ENCODE measurements around the gene TMBIM4. TPM values are rescaled to one million over a fixed set of nuclear protein-coding genes. Genes with fewer than 3 reads are reported as not detected.

Gene TMBIM4
- polyA plus RNA-seq, 3 donors from 2014 or later, result 314 to 540 (median 336) TPM

DNA sequence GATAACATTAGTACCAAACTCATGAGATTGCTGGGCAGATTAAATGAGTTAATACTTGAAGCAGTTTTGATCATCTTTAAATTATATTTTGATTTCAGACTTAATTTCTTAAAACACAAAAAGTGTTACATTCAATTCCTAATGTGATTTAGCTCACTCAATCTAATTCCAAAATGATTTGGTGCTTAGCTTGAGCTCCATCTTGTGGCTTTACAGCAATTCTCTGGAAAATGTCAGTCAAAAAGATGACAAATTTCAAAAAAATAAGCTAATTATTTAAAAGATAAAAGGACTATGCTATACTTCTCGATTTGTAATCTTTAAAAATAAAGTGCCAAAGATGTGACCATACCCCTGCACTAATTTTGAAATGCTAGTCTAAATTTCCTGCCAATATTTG lies 49.3 kb downstream of the TMBIM4 start:
- peaks cover 0 to 2% (median 0%) of the 10 kb centered on the region in 3 donors for H3K27me3 Mint-ChIP-seq (ENCODE audit: low read depth in 3 of 3)
- H3K9me3 Mint-ChIP-seq, result no peaks in the 10 kb centered on the region
- DNase-seq, result no peak
- peak overlapping the region in 1 of 6 donors; percentile 6 for H3K27ac Mint-ChIP-seq
- no peak overlapping the region for H3K4me3 Mint-ChIP-seq
- peaks cover 22 to 39% (median 22%) of the 10 kb centered on the region in 3 donors for H3K36me3 Mint-ChIP-seq
- peaks cover 18 to 35% of the 10 kb centered on the region in 2 donors for H3K4me1 Mint-ChIP-seq

- no peak for DNase-seq
- Mint-ChIP-seq H3K9me3 (no peaks in the 10 kb centered on the region), H3K27ac (peak overlapping the region in 3 of 6 donors; percentile 0 to 7 (median 6)), H3K36me3 (peaks cover 16 to 33% (median 18%) of the 10 kb centered on the region in 3 donors), H3K4me3 (no peak overlapping the region), H3K27me3 (ENCODE audit: low read depth in 3 of 3) (no peaks in the 10 kb centered on the region), H3K4me1 (peaks cover 13 to 28% of the 10 kb centered on the region in 2 donors)
These were observed 49.9 kb downstream of the TMBIM4 start for GRCh38 chr12:66119870-66120241.

- Mint-ChIP-seq H3K27me3 (ENCODE audit: low read depth in 3 of 3) (no peaks in the 10 kb centered on the region), H3K4me1 (peaks cover 12 to 23% of the 10 kb centered on the region in 2 donors), H3K9me3 (no peaks in the 10 kb centered on the region), H3K4me3 (no peak overlapping the region), H3K36me3 (peaks cover 11 to 28% (median 15%) of the 10 kb centered on the region in 3 donors), H3K27ac (peak overlapping the region in 3 of 6 donors; percentile 0 to 7 (median 0))
- no peak for DNase-seq
These were observed 50.4 kb downstream of the TMBIM4 start for GRCh38 chr12:66119229-66119869.

DNA sequence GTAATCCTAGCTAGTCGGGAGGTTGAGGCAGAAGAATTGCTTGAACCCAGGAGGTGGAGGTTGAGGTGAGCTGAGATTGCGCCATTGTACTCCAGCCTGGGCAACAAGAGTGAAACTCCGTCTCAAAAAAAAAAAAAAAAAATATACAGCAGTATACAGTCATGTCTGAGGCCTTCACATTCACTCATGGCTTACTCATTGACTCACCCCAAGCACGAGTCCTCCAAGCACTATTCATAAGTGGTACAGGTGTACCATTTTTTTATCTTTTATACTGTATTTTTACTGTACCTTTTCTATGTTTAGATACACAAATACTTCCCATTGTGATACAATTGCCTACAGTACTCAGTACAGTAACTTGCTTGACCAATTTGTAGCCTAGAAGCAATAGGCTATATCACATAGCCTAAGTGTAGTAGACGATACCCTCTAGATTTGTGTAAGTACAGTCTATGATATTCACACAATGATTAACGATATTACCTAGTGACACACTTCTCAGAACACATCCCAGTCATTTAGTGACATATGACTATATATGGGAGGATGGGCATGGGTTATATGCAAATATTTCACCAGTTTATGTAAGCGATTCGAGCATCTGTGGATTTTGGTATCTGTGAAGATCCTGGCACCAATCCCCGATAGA lies 51.4 kb downstream of the TMBIM4 start:
- Mint-ChIP-seq H3K27ac (no peak overlapping the region), H3K27me3 (ENCODE audit: low read depth in 3 of 3) (peaks cover 0 to 2% (median 0%) of the 10 kb centered on the region in 3 donors)

GRCh38 chr12:66117242-66117641 lies 52.6 kb downstream of the TMBIM4 start:
- H3K4me1 Mint-ChIP-seq, result peaks cover 8 to 17% of the 10 kb centered on the region in 2 donors
- peaks cover 0 to 2% (median 0%) of the 10 kb centered on the region in 3 donors for H3K27me3 Mint-ChIP-seq (ENCODE audit: low read depth in 3 of 3)

More for the DNA sequence above, 51.4 kb downstream of the TMBIM4 start:
- DNase-seq, result no peak
- Mint-ChIP-seq H3K4me3 (no peak overlapping the region), H3K4me1 (peaks cover 8 to 17% of the 10 kb centered on the region in 2 donors), H3K36me3 (peaks cover 9 to 21% (median 11%) of the 10 kb centered on the region in 3 donors), H3K9me3 (no peaks in the 10 kb centered on the region)

DNA sequence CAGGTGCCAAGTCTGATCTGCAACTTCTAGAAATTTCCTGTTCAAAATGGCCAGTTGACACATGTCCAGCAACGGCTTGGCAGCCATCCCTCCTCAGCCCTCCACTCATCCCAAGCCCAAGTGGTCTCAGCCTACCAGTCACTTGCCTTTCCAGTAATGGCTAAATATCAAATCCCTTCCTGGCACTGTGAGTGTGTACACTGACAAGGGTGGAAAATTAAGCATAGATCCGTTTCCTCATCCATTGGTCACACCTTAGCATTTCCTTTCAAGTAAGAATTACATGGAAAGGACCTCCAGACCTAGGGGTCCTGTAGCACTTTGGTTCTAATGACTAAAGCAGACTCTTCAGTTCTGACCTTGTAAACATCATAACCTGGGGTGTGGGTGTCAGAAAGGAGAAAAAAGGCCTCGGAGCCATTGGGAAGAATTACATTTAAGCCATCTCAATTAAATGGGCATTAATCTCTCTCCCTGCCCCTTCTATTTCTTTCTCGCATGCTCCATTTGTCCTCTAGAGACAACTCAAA lies 54.7 kb downstream of the TMBIM4 start:
- H3K4me3 Mint-ChIP-seq, result no peak overlapping the region
- peaks cover 0 to 2% (median 1%) of the 10 kb centered on the region in 3 donors for H3K27me3 Mint-ChIP-seq (ENCODE audit: low read depth in 3 of 3)
- peaks cover 6 to 9% of the 10 kb centered on the region in 2 donors for H3K4me1 Mint-ChIP-seq
- DNase-seq, result no peak
- H3K27ac Mint-ChIP-seq, result no peak overlapping the region
- H3K36me3 Mint-ChIP-seq, result peaks cover 0 to 7% (median 6%) of the 10 kb centered on the region in 3 donors
- H3K9me3 Mint-ChIP-seq, result no peaks in the 10 kb centered on the region

More at GRCh38 chr12:66117242-66117641, 52.6 kb downstream of the TMBIM4 start:
- Mint-ChIP-seq H3K27ac (no peak overlapping the region), H3K36me3 (peaks cover 2 to 14% (median 9%) of the 10 kb centered on the region in 3 donors), H3K9me3 (no peaks in the 10 kb centered on the region), H3K4me3 (no peak overlapping the region)
- no peak for DNase-seq

GRCh38 chr12:66113471-66113870 lies 56.3 kb downstream of the TMBIM4 start:
- H3K4me1 Mint-ChIP-seq, result no peaks in the 10 kb centered on the region
- DNase-seq, result no peak
- no peak overlapping the region for H3K4me3 Mint-ChIP-seq
- H3K36me3 Mint-ChIP-seq, result peaks cover 0 to 3% (median 0%) of the 10 kb centered on the region in 3 donors
- H3K27ac Mint-ChIP-seq, result no peak overlapping the region
- peaks cover 0 to 2% (median 1%) of the 10 kb centered on the region in 3 donors for H3K27me3 Mint-ChIP-seq (ENCODE audit: low read depth in 3 of 3)
- no peaks in the 10 kb centered on the region for H3K9me3 Mint-ChIP-seq

DNA sequence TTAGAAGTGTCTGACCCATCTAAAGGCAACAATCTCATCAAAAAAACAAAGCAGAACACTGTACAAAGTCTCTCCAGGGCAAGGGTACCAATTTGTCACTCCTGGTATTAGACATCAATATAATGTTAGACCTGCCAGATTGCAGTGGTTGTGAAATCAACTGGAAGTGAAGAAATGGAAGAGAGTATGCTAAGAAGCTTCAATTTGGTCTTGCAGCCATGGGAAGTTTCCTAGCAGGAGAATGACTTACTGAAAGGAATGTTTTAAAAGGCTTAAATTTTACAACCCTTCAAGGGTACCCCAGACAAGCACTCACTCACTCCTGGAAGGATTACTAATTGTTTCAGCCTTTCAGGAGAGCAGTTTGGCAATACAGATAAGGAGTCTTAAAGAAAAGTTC lies 58.2 kb downstream of the TMBIM4 start:
- Mint-ChIP-seq H3K27ac (no peak overlapping the region), H3K9me3 (no peaks in the 10 kb centered on the region), H3K4me3 (no peak overlapping the region), H3K4me1 (peaks cover 2 to 6% of the 10 kb centered on the region in 2 donors), H3K36me3 (peaks cover 0 to 3% (median 0%) of the 10 kb centered on the region in 3 donors), H3K27me3 (ENCODE audit: low read depth in 3 of 3) (peaks cover 0 to 2% (median 1%) of the 10 kb centered on the region in 3 donors)
- no peak for DNase-seq

- no peak for DNase-seq
- H3K27me3 Mint-ChIP-seq (ENCODE audit: low read depth in 3 of 3), result peaks cover 0 to 5% (median 1%) of the 10 kb centered on the region in 3 donors
- H3K4me1 Mint-ChIP-seq, result peaks cover 2 to 6% of the 10 kb centered on the region in 2 donors
- H3K4me3 Mint-ChIP-seq, result no peak overlapping the region
- H3K9me3 Mint-ChIP-seq, result no peaks in the 10 kb centered on the region
- no peak overlapping the region for H3K27ac Mint-ChIP-seq
- H3K36me3 Mint-ChIP-seq, result peaks cover 0 to under 1% (median 0%) of the 10 kb centered on the region in 3 donors
These were observed 60.7 kb downstream of the TMBIM4 start for GRCh38 chr12:66109056-66109455.

- peaks cover 0 to 3% (median 1%) of the 10 kb centered on the region in 3 donors for H3K27me3 Mint-ChIP-seq (ENCODE audit: low read depth in 3 of 3)
- no peak for DNase-seq
- no peak overlapping the region for H3K27ac Mint-ChIP-seq
- no peaks in the 10 kb centered on the region for H3K36me3 Mint-ChIP-seq
- no peaks in the 10 kb centered on the region for H3K9me3 Mint-ChIP-seq
- H3K4me1 Mint-ChIP-seq, result peaks cover 2 to 6% of the 10 kb centered on the region in 2 donors
- H3K4me3 Mint-ChIP-seq, result no peak overlapping the region
These were observed 61.4 kb downstream of the TMBIM4 start for GRCh38 chr12:66108386-66108785.

GRCh38 chr12:66107451-66107915 lies 62.3 kb downstream of the TMBIM4 start:
- Mint-ChIP-seq H3K27me3 (ENCODE audit: low read depth in 3 of 3) (peaks cover 0 to 3% (median 1%) of the 10 kb centered on the region in 3 donors), H3K36me3 (no peaks in the 10 kb centered on the region), H3K9me3 (no peaks in the 10 kb centered on the region), H3K4me3 (no peak overlapping the region), H3K27ac (no peak overlapping the region), H3K4me1 (peaks cover 2 to 6% of the 10 kb centered on the region in 2 donors)
- DNase-seq, result peak; percentile 63 to 73 (median 66)

GRCh38 chr12:66103016-66103913 lies 66.5 kb downstream of the TMBIM4 start:
- H3K4me3 Mint-ChIP-seq, result no peak overlapping the region
- no peaks in the 10 kb centered on the region for H3K9me3 Mint-ChIP-seq
- no peaks in the 10 kb centered on the region for H3K36me3 Mint-ChIP-seq
- peaks cover 2 to 6% of the 10 kb centered on the region in 2 donors for H3K4me1 Mint-ChIP-seq
- H3K27ac Mint-ChIP-seq, result no peak overlapping the region
- DNase-seq, result no peak
- peaks cover 0 to 14% (median 3%) of the 10 kb centered on the region in 3 donors for H3K27me3 Mint-ChIP-seq (ENCODE audit: low read depth in 3 of 3)

DNA sequence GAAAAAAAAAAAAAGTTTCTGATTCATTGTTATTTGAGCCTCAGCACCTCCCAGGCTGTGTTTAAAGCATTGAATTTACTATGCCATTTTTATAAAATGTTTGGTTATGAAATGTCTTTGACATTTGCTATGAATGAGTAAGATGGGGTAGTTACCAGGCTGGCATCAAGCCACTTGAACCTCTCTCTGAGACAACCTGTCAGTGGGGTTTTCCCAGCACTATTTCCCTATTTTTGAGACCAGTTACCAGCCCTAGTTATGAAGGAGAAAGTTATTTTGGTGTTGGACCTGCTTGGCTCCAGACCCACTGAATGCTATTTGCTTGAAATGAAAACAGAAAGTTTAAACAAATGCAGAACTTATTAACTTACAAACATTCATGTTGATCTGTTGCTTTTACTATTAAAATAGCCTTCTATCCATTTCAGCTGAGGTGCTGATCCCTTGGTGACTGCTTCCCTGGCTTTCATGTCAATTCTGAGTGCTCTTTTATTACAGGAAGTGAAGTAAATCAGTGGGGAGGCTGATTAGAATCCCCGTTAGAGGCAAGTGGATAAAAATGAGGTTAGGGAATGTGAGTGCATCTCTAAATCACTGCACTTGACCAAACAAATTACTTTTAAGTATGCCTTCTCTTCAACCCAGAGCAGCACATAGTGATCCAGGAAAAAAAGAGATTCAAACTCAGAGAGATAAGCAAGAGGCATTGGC lies 77.1 kb downstream of the TMBIM4 start:
- H3K36me3 Mint-ChIP-seq, result no peaks in the 10 kb centered on the region
- H3K27me3 Mint-ChIP-seq (ENCODE audit: low read depth in 3 of 3), result peaks cover 0 to 11% (median 0%) of the 10 kb centered on the region in 3 donors
- H3K27ac Mint-ChIP-seq, result no peak overlapping the region
- H3K4me1 Mint-ChIP-seq, result no peaks in the 10 kb centered on the region
- no peak for DNase-seq
- H3K4me3 Mint-ChIP-seq, result no peak overlapping the region
- peaks cover 0 to 2% (median 0%) of the 10 kb centered on the region in 6 donors for H3K9me3 Mint-ChIP-seq
